Astrocyte of the spinal cord (primary cell): ENCODE results near the gene FPGT.
"Not testable (repeated sequence)": the region's sequence is repeated elsewhere in the genome, so short reads cannot be mapped to it uniquely, and the experiment has no call there.

Experiments
- DNase-seq: peaks from one replicate; pipeline ENCODE4 v3.0.0; 2011; ENCODE audit warnings: low read depth, low spot score
- H3K4me3 ChIP-seq: 2 replicates; pipeline ENCODE4 v1.5.1; 2011; ENCODE audit warnings: low read depth, mild to moderate bottlenecking, low read length, moderate library complexity
- in situ Hi-C: cut with HindIII; loops from 2 replicates; pipeline ENCODE4 v1.10.0; 2017; ENCODE audit warnings: low sequenced_read_pairs
- TF ChIP-seq, protein P1 (sequence below): IDR thresholded peaks from 2 replicates; pipeline ENCODE4 v1.5.1; 2012; ENCODE audit warnings: low read depth, mild to moderate bottlenecking, low read length, inconsistent platforms

FPGT gene

DNA sequence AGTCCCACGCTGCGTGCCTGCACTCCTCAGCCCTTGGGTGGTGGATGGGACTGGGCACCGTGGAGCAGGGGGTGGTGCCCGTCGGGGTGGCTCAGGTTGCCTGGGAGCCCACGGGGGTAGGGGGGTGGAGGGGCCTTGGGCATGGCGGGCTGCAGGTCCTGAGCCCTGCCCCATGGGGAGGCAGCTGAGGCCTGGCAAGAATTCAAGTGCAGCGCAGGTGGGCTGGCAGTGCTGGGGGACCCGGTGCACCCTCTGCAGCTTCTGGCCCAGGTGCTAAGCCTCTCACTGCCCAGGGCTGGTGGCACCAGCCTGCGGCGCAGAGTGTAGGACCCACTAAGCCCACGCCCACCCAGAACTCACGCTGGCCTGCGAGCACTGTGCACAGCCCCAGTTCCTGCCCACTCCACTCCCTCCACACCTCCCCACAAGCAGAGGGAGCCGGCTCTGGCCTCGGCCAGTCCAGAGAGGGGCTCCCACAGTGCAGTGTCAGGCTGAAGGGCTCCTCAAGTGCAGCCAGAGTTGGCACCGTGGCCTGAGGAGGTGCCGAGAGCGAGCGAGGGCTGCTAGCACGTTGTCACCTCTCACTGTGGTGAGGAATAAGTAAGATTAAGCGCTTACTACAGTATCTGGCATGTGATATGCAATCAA is 50.0 kb downstream of the FPGT start:
- no peak overlapping the region for H3K4me3 ChIP-seq
- in situ Hi-C loops, result no loop called here
- no peak for DNase-seq
- TF ChIP-seq, protein P1, sequence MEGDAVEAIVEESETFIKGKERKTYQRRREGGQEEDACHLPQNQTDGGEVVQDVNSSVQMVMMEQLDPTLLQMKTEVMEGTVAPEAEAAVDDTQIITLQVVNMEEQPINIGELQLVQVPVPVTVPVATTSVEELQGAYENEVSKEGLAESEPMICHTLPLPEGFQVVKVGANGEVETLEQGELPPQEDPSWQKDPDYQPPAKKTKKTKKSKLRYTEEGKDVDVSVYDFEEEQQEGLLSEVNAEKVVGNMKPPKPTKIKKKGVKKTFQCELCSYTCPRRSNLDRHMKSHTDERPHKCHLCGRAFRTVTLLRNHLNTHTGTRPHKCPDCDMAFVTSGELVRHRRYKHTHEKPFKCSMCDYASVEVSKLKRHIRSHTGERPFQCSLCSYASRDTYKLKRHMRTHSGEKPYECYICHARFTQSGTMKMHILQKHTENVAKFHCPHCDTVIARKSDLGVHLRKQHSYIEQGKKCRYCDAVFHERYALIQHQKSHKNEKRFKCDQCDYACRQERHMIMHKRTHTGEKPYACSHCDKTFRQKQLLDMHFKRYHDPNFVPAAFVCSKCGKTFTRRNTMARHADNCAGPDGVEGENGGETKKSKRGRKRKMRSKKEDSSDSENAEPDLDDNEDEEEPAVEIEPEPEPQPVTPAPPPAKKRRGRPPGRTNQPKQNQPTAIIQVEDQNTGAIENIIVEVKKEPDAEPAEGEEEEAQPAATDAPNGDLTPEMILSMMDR, result no peak

DNA sequence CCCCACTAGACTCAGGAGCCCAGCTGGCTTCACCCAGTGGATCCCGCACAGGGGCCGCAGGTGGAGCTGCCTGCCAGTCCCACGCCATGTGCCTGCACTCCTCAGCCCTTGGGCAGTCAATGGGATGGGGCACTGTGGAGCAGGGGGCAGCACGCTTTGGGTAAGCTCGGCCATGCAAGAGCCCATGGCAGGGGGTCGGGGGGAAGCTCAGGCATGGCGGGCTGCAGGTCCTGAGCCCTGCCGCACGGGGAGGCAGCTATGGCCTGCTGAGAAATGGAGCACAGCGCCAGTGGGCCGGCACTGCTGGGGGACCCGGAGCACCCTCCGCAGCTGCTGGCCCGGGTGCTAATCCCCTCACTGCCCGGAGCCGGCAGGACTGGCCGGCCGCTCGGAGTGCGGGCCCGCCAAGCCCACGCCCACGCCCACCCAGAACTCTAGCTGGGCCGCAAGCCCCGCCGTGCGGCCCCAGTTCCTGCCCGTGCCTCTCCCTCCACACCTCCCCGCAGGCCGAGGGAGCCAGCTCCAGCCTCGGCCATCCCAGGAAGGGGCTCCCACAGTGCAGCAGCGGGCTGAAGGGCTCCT is 55.3 kb downstream of the FPGT start:
- H3K4me3 ChIP-seq, in situ Hi-C loops, DNase-seq: not testable (repeated sequence)
